NCI-H2171 treated with DMSO at 0.1 percent for 48 hours (cell line): ENCODE measurements around the gene RBKS.

ENCODE experiments used
- DNase-seq: peaks from one replicate; lab custom pipeline; 2025; lab: John Stamatoyannopoulos, UW

Gene RBKS

DNA sequence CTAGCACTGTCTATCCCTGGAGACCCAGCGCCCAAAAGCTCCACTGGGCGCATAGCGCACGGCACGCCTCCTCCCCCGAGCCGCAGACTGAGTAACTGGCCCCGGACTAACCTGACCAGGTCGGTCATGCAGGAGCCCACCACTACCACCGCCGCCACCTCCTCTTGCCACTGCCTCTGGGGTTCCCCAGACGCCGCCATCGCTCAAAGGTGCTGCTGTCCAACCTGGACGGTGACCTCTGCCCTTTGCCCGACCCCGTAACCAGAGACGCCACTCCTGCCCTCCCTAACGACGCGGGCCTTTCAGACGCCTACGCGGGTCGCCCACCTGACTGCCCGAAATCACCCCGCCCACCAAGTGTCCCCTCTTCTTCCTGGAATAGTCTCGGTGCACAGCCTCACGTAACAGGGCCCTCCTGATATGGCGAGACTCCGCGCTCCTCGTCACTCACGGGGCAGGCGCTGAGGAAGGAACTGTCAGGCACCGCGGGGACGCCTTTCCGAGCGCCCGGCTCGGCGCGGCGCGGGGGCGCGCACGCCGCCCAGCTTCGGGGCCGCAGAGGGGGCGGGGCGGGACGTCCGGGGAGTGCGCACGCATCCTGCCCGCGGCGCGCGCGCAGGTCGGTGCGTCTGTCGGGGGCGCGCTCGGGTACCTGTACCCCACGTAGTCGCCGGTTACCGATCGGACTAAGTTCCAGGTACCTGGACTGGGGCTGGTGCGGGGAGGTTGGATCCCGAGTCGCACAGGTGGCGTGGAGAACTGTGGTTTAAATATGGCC lies at the start of gene RBKS, which contains the start of gene BABAM2:
TSS of gene RBKS (minus strand) at position 242 of the 778 bp plus-strand sequence. CDS start at position 200, 42 bp downstream.
TSS of gene BABAM2 (plus strand) at position 584 of the 778 bp plus-strand sequence. CDS start 3,828 bp downstream, outside the sequence.
- peak; percentile 89 for DNase-seq

DNA sequence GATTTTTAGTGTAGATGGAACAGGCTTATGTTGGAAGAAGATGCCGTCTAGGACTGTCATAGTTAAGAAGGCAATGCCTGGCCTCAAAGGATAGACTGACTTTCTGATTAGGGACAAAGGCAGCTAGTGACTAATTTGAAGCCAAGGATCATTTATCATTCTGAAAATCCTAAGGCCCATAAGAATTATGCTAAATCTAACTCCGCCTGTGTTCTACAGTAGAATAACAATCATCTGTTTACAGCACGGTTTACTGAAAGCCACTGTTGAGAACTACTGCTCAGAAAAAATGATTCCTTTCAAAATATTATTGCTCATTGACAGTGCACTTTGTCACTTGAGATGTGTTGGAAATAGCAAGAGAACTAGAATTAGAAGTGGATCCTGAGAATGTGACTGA lies 44.8 kb upstream of the RBKS start:
- DNase-seq = no peak

GRCh38 chr2:27932396-27932795 lies 42.2 kb upstream of the RBKS start:
- no peak for DNase-seq

DNA sequence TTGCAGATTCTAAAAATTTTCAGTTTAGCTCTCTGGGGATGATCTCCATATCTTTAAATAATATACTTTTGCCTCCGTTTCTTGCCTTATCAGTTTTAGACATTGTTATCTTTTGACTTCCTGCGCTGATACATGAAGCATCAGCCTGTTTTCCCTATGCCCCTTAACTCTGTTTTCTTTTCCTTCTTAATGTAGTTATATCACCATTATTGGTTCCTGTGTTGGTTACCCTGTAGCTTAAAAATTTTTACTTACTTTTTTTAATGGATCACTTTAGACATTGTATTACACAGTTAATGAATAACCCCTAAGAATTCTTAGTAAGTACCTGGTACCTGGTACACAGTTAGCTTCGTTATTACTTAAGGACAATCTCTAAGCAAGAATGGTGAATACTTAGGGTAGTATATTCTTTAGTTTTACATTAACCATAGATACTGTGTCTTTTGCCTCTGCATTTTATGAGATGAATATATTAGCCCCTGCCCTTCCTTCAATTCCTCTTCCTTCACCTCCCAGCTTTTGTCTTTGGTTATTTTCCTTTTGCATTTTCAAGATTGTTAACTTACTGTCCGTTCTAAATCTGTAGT lies 41.3 kb upstream of the RBKS start:
- no peak for DNase-seq

DNA sequence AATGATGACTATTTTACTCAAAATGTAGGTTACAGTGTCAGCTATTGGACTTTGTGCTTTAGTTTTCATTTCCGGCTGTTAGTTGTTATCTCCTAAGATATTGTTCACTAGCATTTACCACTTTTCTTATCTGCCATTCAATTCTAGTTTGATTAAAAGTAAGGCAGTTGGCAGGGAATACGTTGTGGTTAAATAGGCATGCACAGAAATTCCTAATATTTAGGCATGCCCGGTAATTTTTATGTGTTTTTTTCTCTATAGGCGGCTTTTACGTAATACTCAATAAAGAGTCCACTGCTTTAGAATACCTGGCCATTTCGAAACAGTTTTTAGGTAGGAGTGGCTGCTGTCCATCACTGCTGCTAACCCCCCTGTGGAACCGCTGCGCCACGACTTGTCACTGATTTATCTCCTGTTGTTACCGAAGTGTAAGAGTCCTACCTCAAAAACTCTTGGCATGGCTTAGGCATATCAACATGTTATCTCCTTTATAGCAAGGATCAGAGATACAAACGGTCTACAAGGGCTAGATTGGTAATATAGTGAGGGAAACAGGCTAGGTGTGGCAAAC lies 39.8 kb upstream of the RBKS start:
- DNase-seq = no peak

GRCh38 chr2:27925766-27926472 lies 35.7 kb upstream of the RBKS start:
- no peak for DNase-seq

DNA sequence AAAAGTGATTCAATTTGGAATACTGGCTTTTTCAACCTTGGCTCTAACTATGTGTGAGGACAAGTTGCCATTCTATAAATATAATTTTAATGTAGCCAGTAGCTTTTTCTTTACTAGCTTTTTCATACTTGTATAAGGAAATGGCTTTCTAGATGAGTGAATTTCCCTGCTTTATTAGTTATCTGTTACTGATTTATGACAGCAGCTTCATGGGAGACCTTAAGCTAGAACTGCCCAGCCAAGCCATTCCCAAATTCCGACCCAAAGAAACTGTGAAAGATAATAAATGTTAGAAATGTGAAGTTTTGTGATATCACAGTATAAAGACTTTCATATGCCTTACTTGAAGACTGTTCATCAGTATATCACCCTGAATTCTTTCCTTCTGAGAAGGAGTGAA lies 32.7 kb upstream of the RBKS start:
- DNase-seq = no peak

DNA sequence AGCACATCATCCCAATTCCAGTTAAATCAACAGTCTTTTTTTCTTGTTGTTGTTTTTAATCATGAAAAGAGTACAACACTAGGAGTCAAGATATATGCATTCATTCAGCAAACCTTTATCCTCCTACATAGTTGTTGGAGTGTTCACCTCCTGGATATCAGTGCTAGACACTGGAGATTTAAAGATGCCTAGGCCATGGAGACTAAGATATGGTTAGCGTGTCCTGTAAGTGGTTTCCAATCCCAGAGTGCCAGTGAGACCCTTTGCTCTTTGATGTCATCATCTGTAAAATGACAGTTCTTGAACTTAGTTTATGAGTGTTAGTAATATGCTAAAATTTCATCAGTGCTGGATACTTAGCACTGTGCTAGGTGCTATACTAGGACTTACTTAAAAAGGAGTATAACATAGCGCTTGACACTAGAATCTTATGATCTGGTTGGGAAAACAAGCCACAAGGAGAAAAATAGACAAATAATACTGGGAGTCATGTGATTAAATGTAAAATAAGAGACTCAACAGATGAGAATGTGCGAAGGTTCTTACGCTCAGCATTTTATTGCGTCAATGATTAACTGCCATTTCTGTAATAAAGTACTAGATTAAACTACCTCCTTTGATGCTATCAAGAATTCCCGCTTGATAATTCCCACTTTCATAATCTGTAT lies 31.8 kb upstream of the RBKS start:
- DNase-seq = no peak

DNA sequence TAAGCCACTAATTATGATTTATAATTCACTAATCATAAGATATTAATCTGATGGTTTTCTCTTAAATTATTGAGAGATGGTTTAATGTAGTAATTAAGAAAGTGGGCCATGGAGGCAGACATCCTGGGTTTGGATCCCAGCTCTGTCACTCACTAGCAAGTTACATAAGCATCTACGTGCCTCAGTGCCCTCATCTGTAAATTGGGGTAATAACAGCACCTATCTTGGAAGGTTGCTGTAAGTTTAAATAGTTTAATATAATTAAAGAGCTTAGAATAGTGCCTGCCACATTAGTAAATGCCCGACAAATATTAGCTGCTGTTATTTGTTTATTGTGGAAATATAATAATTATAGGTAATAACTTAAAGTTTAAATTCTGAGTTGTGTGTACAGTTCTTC lies 31.2 kb upstream of the RBKS start:
- no peak for DNase-seq

DNA sequence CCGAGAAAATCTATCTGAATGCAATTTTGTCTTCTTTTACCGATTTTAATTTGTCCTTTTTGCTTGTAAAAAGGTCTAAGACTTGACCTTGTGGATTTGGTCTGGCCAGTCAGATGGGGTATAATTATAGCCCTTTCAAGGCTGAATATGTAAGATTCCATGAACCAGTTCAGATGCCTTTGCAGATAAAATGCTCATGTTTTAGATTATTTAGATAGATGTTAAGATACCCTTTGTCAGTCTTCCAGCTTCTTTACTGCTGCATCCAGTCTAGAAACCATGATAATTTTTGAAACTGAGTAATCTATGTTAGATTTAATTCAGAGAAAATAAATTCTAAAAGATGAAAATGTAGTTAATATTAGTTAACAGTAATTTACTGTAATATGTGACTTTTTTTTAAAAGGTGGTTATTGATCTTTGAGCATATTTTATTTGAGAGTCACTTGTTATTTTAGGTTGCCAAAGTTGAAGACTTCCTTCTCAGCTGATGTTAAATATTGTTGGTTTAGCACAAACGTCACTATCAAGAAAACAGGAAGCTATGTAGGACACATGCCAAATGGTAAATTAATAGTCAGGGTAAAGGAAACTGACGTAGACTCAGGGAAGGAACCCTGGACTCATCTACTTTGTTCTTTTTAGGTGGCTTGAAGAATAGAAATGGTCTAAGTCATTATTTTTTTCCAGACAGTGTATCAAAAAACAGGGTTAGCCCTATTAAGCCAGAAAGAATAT lies 30.1 kb upstream of the RBKS start:
- DNase-seq = no peak

DNA sequence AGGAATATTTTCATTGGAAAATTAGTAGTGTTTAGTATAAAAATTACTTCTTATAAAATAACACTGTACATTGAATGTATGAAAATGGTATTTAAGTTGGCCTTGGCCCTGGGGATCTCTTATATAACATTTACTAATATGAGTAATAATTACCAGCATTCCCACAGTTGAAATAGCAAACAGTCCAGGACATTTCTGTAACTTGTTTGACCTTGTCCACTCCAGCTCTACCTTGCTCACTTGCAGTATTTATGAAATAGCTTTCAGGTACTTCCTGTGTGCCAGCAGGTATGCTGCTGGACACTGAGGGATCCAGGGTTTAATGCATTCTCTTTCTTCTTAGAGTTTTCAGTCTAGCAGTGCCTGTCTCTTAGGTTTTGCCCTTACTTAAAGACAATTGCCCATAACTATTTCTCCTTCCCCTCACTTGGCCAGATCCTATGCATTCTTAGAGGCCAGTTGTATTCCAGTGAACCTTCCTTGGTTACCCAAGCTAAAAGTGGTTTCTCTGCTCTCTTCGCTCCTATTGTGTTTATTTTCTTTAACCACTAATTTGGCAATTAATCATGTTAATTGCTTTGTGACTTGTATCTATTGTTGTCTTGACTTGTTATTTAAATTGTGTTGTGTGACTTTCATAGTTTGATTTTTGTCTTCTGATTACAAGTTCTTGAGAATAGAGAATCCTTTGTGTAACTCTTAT lies 26.3 kb upstream of the RBKS start:
- DNase-seq = no peak

GRCh38 chr2:27915874-27916273 lies 25.7 kb upstream of the RBKS start:
- DNase-seq = peak; percentile 72

GRCh38 chr2:27915191-27915590 lies 25.0 kb upstream of the RBKS start:
- no peak for DNase-seq

GRCh38 chr2:27914805-27915175 lies 24.6 kb upstream of the RBKS start:
- no peak for DNase-seq

DNA sequence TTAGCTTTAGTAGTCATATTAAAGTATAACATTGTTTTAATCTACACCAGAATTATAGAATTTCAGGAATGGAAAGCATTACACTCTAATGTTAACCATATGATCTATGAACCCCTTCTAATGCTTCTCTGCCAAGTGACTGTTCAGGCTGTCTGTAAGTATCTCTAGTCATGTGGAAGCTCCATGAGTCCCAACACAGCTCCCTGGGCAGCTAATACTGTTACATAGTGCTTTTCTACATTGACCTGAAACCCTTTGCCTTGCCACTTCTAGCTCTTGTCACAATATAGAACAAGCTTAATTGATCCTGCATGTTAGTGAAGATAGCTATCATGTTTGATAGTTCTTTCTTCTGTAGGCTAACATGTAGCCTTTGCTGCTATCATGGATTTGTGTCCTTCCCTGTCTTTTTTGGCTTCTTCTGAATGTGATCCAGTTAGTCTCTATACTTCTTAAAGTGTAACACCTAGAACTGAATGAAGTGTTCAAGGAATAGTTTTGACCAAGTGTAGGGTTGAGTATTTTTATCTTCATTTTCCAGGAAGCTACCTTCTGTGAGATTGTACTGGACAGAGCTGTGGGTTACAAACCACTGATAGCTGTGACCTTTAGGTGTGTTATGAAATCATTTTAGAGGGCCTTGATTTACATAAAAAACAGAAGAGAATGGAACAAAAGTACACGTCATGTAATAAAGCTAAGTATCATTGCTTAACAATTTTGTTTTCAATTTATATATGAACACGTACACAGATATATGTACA lies 24.0 kb upstream of the RBKS start:
- DNase-seq = peak; percentile 27

DNA sequence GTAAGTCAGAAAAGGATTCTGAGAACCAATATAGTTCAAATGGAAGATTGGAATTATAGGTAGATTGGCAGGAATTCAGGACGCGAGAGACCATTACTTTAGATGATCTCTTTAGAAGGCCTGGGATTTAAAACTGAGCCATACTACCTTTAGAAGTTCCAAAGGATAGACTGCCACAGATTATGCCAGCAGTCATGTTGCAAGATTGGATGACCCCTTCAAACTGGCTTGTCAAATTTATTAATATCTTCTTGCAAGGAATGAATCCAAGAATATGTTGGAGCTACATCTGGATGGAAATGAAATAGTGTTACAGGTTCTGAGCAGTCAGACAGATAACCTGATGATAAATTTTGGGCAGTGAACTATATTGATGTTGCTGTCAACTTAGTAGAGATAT lies 22.3 kb upstream of the RBKS start:
- no peak for DNase-seq

DNA sequence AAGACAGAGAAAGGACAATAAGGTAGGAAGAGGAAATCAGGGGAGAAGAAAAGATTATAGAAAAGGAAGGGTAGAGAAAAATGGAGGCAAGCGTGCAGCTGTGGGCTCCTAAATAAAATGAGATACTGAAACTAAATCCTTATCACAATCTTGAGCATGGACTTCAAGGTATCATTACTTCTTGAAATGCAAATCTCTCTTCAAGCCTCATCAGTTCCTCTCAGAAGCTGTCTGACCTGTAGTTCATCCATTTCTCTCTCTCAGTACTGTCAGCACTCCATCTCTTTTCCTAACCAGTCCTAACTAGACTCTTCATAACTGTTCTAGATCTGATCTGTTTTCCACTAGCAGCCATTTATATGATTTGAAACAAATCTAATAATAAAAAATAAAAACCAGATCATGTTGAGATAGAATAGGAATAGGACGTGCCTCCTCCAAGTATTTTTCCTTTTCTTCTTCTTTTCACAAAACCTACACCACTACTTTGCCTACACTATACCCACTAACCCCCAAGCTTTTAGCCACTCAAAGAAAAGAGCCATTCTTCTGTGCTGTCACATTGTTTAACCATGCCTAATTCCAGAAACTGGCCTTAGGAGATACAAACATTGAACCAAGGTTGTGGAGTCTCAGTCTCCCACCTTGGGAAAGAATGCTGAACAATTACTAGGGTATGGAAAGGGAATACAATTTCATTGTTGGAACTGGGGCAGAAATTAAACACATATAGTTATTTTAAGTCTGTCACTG lies 21.4 kb upstream of the RBKS start:
- DNase-seq = no peak

GRCh38 chr2:27909901-27910300 lies 19.7 kb upstream of the RBKS start:
- DNase-seq = no peak

GRCh38 chr2:27907547-27907946 lies 17.4 kb upstream of the RBKS start:
- DNase-seq = no peak
